Measurements from ENCODE around the gene TMEM178B. TPM values are rescaled to one million over a fixed set of nuclear protein-coding genes. Genes with fewer than 3 reads are reported as not detected.
A peak's percentile ranks its signal among the peaks of the same experiment; 100 is the strongest.

Gene TMEM178B
- polyA plus RNA-seq, 4 donors: 0.30 to 0.69 TPM; not detected in 2

DNA sequence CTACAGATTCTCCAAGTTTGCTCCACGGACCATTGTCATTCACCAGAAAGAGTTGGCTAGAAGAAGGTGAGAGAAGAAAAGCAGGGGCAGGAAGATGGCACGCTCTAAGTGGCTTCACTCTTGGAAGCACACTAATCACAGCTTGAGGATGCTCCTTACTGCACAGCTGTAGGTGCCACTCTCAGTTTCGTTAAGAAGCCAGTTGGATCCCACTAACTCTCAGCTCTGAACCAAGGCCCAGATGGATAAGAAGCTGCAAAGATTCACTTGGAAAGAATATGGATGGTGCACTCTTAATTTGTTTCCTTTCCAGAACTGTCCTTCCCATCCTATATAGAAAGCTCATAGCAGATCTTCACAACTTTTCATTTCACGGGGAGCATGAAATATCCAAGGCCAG is 382.8 kb downstream of the TMEM178B start:
- H3K27me3 ChIP-seq (ENCODE audit: control insufficient read depth in 3 of 3, insufficient read depth in 3 of 3, low read length in 3 of 3): peaks cover 0 to 7% (median 0%) of the 10 kb centered on the region in 3 donors
- no peaks in the 10 kb centered on the region for H3K9me3 ChIP-seq (ENCODE audit: control insufficient read depth in 2 of 2, insufficient read depth in 1 of 2, low read depth in 1 of 2, low read length in 1 of 2)
- H3K4me1 ChIP-seq (ENCODE audit: control insufficient read depth in 3 of 3, insufficient read depth in 2 of 3, low read depth in 1 of 3, low read length in 2 of 3): no peaks in the 10 kb centered on the region
- FAIRE-seq (no peak), DNase-seq (no peak)
- no peaks in the 10 kb centered on the region for H3K36me3 ChIP-seq (ENCODE audit: control insufficient read depth in 3 of 3, insufficient read depth in 2 of 3, low read depth in 1 of 3, low read length in 3 of 3)
- 84 to 93% (median 86%) methylated on average over 4 of the region's 4 CpGs for whole genome bisulfite sequencing, 3 donors
- H3K27ac ChIP-seq (ENCODE audit: low read depth in 1 of 3, low read length in 2 of 3): no peak overlapping the region
- H3K4me3 ChIP-seq (ENCODE audit: low read depth in 1 of 3, low read length in 3 of 3): no peak overlapping the region

DNA sequence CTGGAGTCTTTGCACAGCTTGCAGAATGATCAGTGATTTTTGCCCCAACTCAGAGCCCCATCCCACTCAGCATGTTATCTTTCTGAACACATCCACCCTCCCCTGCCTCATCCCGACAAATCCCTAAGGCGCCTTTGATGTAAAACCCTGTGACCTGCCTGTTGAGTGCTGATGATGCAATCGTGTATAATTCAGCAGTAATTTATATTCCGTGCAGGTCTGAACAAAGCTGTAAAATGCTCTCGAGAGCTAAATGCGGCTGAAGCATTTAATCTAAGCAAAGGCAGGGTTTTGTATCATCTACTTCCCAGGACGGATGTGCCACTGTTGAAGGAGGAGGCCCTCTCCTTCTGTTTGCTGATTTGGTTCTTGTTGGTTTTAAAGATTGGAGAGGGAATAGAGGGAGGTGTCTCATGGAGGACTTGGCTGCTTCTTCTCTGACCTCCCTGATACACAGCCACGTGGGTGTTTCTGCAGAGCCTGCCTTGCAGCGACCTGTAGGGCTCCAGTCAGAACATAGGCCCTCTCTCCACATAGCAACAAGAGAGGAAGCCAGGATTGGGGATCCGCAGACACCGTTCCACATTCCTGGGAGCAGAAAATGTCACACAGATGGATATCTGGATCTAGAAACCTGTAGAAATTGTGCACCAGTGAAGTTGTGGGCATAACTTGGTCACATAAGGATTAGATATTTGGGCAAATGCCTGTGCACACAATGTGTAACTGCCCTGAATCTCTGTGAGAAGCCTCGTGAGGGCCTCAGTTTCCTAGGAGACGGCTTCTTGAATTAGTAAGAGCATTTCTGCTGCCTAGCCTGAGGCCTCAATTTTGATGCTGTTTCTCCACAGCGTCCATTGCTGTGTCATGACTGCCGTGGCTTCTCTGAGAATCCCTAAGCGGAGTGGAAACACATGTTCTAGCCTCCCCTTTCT is 387.2 kb downstream of the TMEM178B start:
- no peak overlapping the region for H3K27ac ChIP-seq (ENCODE audit: low read depth in 1 of 3, low read length in 2 of 3)
- H3K27me3 ChIP-seq (ENCODE audit: control insufficient read depth in 3 of 3, insufficient read depth in 3 of 3, low read length in 3 of 3): peaks cover 0 to 9% (median 0%) of the 10 kb centered on the region in 3 donors
- no peaks in the 10 kb centered on the region for H3K4me1 ChIP-seq (ENCODE audit: control insufficient read depth in 3 of 3, insufficient read depth in 2 of 3, low read depth in 1 of 3, low read length in 2 of 3)
- DNase-seq: peak in 1 of 2 donors; percentile 6
- no peaks in the 10 kb centered on the region for H3K36me3 ChIP-seq (ENCODE audit: control insufficient read depth in 3 of 3, insufficient read depth in 2 of 3, low read depth in 1 of 3, low read length in 3 of 3)
- WGBS, 3 donors: 37 to 60% (median 46%) methylated on average over 16 of the region's 16 CpGs
- no peak overlapping the region for H3K4me3 ChIP-seq (ENCODE audit: low read depth in 1 of 3, low read length in 3 of 3)
- no peak for FAIRE-seq
- H3K9me3 ChIP-seq (ENCODE audit: control insufficient read depth in 2 of 2, insufficient read depth in 1 of 2, low read depth in 1 of 2, low read length in 1 of 2): no peaks in the 10 kb centered on the region

DNA sequence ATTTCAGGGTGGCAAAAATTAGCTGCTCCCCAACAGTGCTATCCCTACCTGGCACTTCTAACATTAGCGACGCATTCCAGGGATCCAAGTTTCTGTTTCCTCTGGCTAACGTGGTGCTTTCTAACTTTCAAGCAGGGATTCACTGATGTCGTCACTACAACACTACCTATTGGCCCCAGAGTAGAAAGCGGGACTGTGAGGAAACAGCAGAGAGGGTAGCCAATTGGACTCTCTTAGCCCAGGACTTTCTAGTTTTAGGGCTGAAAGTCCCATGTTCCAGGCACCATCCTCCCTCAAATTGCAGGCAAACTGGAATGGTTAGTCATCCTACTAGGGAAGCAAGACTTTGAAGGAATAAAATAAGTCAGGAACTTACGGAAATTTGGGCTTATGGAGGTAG is 388.1 kb downstream of the TMEM178B start:
- peaks cover 0 to 10% (median 0%) of the 10 kb centered on the region in 3 donors for H3K27me3 ChIP-seq (ENCODE audit: control insufficient read depth in 3 of 3, insufficient read depth in 3 of 3, low read length in 3 of 3)
- H3K4me1 ChIP-seq (ENCODE audit: control insufficient read depth in 3 of 3, insufficient read depth in 2 of 3, low read depth in 1 of 3, low read length in 2 of 3): no peaks in the 10 kb centered on the region
- H3K4me3 ChIP-seq (ENCODE audit: low read depth in 1 of 3, low read length in 3 of 3): no peak overlapping the region
- H3K27ac ChIP-seq (ENCODE audit: low read depth in 1 of 3, low read length in 2 of 3): no peak overlapping the region
- no peak for FAIRE-seq
- 32 to 79% (median 40%) methylated on average over 6 of the region's 6 CpGs for WGBS, 3 donors
- no peak for DNase-seq
- no peaks in the 10 kb centered on the region for H3K36me3 ChIP-seq (ENCODE audit: control insufficient read depth in 3 of 3, insufficient read depth in 2 of 3, low read depth in 1 of 3, low read length in 3 of 3)
- H3K9me3 ChIP-seq (ENCODE audit: control insufficient read depth in 2 of 2, insufficient read depth in 1 of 2, low read depth in 1 of 2, low read length in 1 of 2): no peaks in the 10 kb centered on the region

DNA sequence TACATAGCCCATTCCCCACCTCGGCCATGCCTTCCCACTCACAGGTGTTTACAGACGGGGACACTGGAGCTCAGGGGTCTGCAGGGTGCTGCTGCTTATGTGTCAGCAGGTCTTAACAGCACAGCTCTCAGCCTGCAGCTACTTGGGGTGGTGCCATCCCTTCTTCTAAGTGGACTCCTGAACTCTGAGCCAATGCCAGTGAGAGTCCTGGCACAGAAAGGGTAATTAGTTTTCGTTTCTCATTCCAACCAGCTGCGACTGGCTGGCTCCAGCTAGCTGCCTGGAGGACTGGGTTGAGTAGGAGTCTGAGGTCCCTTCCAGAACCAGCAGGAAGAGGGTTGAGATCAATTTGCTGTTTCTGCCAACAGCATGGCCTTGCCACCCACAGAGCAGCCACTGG is 389.1 kb downstream of the TMEM178B start:
- Histone ChIP-seq H3K4me3 (ENCODE audit: low read depth in 1 of 3, low read length in 3 of 3) (no peak overlapping the region), H3K27me3 (ENCODE audit: control insufficient read depth in 3 of 3, insufficient read depth in 3 of 3, low read length in 3 of 3) (peaks cover 0 to 13% (median 0%) of the 10 kb centered on the region in 3 donors), H3K27ac (ENCODE audit: low read depth in 1 of 3, low read length in 2 of 3) (no peak overlapping the region), H3K9me3 (ENCODE audit: control insufficient read depth in 2 of 2, insufficient read depth in 1 of 2, low read depth in 1 of 2, low read length in 1 of 2) (no peaks in the 10 kb centered on the region), H3K4me1 (ENCODE audit: control insufficient read depth in 3 of 3, insufficient read depth in 2 of 3, low read depth in 1 of 3, low read length in 2 of 3) (no peaks in the 10 kb centered on the region), H3K36me3 (ENCODE audit: control insufficient read depth in 3 of 3, insufficient read depth in 2 of 3, low read depth in 1 of 3, low read length in 3 of 3) (no peaks in the 10 kb centered on the region)
- DNase-seq (peak in 1 of 2 donors; percentile 73), FAIRE-seq (no peak)
- WGBS, 3 donors: 10 to 46% (median 16%) methylated on average over 4 of the region's 4 CpGs

DNA sequence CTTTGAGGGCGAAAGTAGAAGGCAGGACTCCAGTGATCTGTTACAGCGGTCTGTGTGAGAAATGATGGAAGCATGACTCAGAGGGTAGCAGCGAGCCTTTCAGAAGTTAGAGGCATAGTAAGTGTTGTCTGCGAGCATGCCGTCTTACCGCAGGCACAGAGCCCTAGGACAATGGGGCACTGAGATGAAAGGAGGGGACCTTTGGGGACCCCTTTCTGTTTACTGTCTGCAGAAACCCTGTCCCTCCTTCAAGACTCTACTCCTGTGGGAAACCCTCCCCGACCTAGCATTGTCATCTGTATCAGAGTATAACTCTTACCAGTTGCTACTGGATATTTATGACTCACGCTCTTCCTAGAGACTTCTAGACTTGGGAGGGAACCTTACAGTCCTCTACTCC is 390.1 kb downstream of the TMEM178B start:
- no peak for FAIRE-seq
- Histone ChIP-seq H3K27me3 (ENCODE audit: control insufficient read depth in 3 of 3, insufficient read depth in 3 of 3, low read length in 3 of 3) (peaks cover 0 to 13% (median 0%) of the 10 kb centered on the region in 3 donors), H3K9me3 (ENCODE audit: control insufficient read depth in 2 of 2, insufficient read depth in 1 of 2, low read depth in 1 of 2, low read length in 1 of 2) (no peaks in the 10 kb centered on the region), H3K27ac (ENCODE audit: low read depth in 1 of 3, low read length in 2 of 3) (no peak overlapping the region), H3K4me3 (ENCODE audit: low read depth in 1 of 3, low read length in 3 of 3) (no peak overlapping the region), H3K4me1 (ENCODE audit: control insufficient read depth in 3 of 3, insufficient read depth in 2 of 3, low read depth in 1 of 3, low read length in 2 of 3) (no peaks in the 10 kb centered on the region), H3K36me3 (ENCODE audit: control insufficient read depth in 3 of 3, insufficient read depth in 2 of 3, low read depth in 1 of 3, low read length in 3 of 3) (no peaks in the 10 kb centered on the region)
- DNase-seq: no peak
- 86 to 90% (median 88%) methylated on average over 8 of the region's 8 CpGs for WGBS, 3 donors

DNA sequence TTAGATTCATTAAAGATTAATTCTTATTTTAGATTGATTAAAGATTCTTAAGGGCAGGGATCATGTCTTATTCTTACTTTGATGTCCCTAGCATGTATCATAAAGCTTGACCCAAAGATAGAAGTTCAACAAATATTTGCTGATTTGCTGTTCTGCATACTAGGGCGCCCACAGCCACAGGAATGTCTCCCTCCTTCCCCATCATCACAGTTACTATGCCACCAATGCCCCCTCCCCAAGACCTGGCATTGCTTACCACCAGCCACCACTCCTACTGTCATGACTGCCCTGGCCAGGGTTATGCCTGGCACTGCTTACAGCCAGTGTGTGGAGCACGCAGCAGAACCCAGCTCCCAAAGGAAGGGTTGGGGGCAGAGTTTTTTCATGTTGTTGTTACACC is 390.7 kb downstream of the TMEM178B start:
- H3K9me3 ChIP-seq (ENCODE audit: control insufficient read depth in 2 of 2, insufficient read depth in 1 of 2, low read depth in 1 of 2, low read length in 1 of 2): no peaks in the 10 kb centered on the region

DNA sequence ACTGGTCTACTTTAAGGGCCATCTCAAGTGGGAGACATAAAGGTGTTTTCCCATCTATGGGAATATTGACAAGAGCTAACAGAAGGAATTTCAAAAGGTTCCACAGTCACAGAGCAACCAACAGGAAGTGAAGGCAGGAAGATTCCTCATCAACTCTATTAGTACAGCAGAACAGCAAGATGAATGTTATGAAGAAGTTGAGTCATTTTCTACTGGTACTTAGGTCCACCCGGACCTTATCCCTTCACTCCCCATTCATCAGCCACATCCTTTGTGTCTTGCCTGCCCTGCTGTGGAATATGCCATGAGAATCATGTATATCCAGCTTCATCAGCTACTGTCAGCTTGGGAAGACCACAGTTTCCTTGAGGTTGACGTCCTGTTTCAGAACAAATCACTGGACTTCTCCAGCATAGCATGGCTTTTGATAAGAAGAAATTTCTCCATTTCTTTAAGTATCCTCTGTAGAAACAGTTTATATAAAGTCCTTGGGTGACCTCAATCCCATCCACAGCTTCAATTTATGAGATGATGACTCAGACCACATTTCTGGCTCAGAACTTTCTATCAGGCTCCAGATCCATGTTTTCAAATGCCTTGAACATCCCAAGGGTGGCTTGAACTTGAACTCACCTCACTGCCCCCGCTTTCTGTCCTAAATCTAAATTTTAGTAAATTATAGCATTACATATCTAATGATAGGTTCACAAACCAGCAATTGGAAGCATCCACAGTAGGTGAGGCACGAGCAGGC is 392.5 kb downstream of the TMEM178B start:
- Histone ChIP-seq H3K27ac (ENCODE audit: low read depth in 1 of 3, low read length in 2 of 3) (no peak overlapping the region), H3K4me1 (ENCODE audit: control insufficient read depth in 3 of 3, insufficient read depth in 2 of 3, low read depth in 1 of 3, low read length in 2 of 3) (no peaks in the 10 kb centered on the region), H3K27me3 (ENCODE audit: control insufficient read depth in 3 of 3, insufficient read depth in 3 of 3, low read length in 3 of 3) (peaks cover 0 to 12% (median 0%) of the 10 kb centered on the region in 3 donors), H3K4me3 (ENCODE audit: low read depth in 1 of 3, low read length in 3 of 3) (no peak overlapping the region), H3K9me3 (ENCODE audit: control insufficient read depth in 2 of 2, insufficient read depth in 1 of 2, low read depth in 1 of 2, low read length in 1 of 2) (no peaks in the 10 kb centered on the region), H3K36me3 (ENCODE audit: control insufficient read depth in 3 of 3, insufficient read depth in 2 of 3, low read depth in 1 of 3, low read length in 3 of 3) (no peaks in the 10 kb centered on the region)
- FAIRE-seq (no peak), DNase-seq (no peak)
- WGBS, 3 donors: 57 to 70% (median 69%) methylated on average over 4 of the region's 4 CpGs

More for the DNA sequence above, 390.7 kb downstream of the TMEM178B start:
- H3K4me1 ChIP-seq (ENCODE audit: control insufficient read depth in 3 of 3, insufficient read depth in 2 of 3, low read depth in 1 of 3, low read length in 2 of 3): no peaks in the 10 kb centered on the region
- DNase-seq (no peak), FAIRE-seq (no peak)
- WGBS, 3 donors: 82 to 90% (median 82%) methylated on average over 2 of the region's 2 CpGs
- H3K27me3 ChIP-seq (ENCODE audit: control insufficient read depth in 3 of 3, insufficient read depth in 3 of 3, low read length in 3 of 3): peaks cover 0 to 13% (median 0%) of the 10 kb centered on the region in 3 donors
- no peak overlapping the region for H3K4me3 ChIP-seq (ENCODE audit: low read depth in 1 of 3, low read length in 3 of 3)
- H3K36me3 ChIP-seq (ENCODE audit: control insufficient read depth in 3 of 3, insufficient read depth in 2 of 3, low read depth in 1 of 3, low read length in 3 of 3): no peaks in the 10 kb centered on the region
- no peak overlapping the region for H3K27ac ChIP-seq (ENCODE audit: low read depth in 1 of 3, low read length in 2 of 3)

DNA sequence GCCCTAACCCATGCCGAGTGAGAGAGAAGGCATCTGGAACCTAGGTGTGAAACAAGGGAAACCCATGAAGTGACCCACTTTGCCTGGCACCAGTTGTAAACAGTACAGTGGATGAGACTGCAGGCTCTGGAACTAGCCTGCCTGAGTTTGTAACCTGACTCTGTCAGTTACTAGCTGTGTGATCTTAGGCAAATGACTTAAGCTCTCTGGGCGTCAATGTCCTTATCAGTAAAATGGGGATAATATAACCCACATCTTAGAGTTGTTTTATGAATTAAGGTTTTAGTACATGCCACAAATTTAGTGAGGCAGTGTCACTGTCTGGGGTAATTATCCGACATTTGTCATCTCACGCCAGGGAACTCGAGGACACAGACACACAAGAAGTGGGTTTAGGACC is 394.5 kb downstream of the TMEM178B start:
- Histone ChIP-seq H3K4me3 (ENCODE audit: low read depth in 1 of 3, low read length in 3 of 3) (no peak overlapping the region), H3K27ac (ENCODE audit: low read depth in 1 of 3, low read length in 2 of 3) (no peak overlapping the region), H3K27me3 (ENCODE audit: control insufficient read depth in 3 of 3, insufficient read depth in 3 of 3, low read length in 3 of 3) (peaks cover 0 to 7% (median 0%) of the 10 kb centered on the region in 3 donors), H3K36me3 (ENCODE audit: control insufficient read depth in 3 of 3, insufficient read depth in 2 of 3, low read depth in 1 of 3, low read length in 3 of 3) (no peaks in the 10 kb centered on the region), H3K9me3 (ENCODE audit: control insufficient read depth in 2 of 2, insufficient read depth in 1 of 2, low read depth in 1 of 2, low read length in 1 of 2) (no peaks in the 10 kb centered on the region), H3K4me1 (ENCODE audit: control insufficient read depth in 3 of 3, insufficient read depth in 2 of 3, low read depth in 1 of 3, low read length in 2 of 3) (no peaks in the 10 kb centered on the region)
- no peak for FAIRE-seq
- DNase-seq: no peak
- 73 to 84% (median 84%) methylated on average over 5 of the region's 5 CpGs for WGBS, 3 donors
